Calu3 (cell line): Measurements from ENCODE around the gene FZR1. TPM values are rescaled to one million over a fixed set of nuclear protein-coding genes. Genes with fewer than 3 reads are reported as not detected.

Experiments used
- BruUV-seq: library from RNA; stranded (reverse); fragments of 400-500 nt; replicated peaks from 2 replicates; lab custom pipeline; 2021; lab: Mats Ljungman, UMichigan
- CTCF ChIA-PET: fragments of 300-600 bp; sonication (Branson Sonifier 250); formaldehyde crosslinking; loops from one replicate; lab custom pipeline; 2022; ENCODE audit warnings: antibody characterized with exemption; lab: Charles Lee
- DNase-seq: peaks from one replicate; pipeline ENCODE4 v3.0.0; 2022
- H3K27ac Mint-ChIP-seq: one replicate; pipeline ENCODE4 v1.8.0; 2022; ENCODE audit warnings: mixed read lengths; ENCODE audit not compliant: unreplicated experiment
- H3K27me3 Mint-ChIP-seq: one replicate; pipeline ENCODE4 v1.8.0; 2022; ENCODE audit warnings: mixed read lengths; ENCODE audit not compliant: unreplicated experiment
- H3K36me3 Mint-ChIP-seq: one replicate; pipeline ENCODE4 v1.8.0; 2022; ENCODE audit warnings: mild to moderate bottlenecking, moderate library complexity, mixed read lengths; ENCODE audit not compliant: insufficient read depth, unreplicated experiment
- H3K4me1 Mint-ChIP-seq: one replicate; pipeline ENCODE4 v1.8.0; 2022; ENCODE audit warnings: mild to moderate bottlenecking, low read depth, mixed read lengths; ENCODE audit not compliant: unreplicated experiment
- H3K4me3 Mint-ChIP-seq: one replicate; pipeline ENCODE4 v1.8.0; 2022; ENCODE audit warnings: mild to moderate bottlenecking, low read depth, moderate library complexity, mixed read lengths; ENCODE audit not compliant: unreplicated experiment
- H3K9me3 Mint-ChIP-seq: one replicate; pipeline ENCODE4 v1.8.0; 2022; ENCODE audit warnings: low read depth, mixed read lengths; ENCODE audit not compliant: unreplicated experiment
- intact Hi-C: fragments of 100-400 bp; cut with micrococcal nuclease; formaldehyde crosslinking; loops from one replicate; pipeline ENCODE4 v1.10.0; 2022; ENCODE audit not compliant: unreplicated experiment
- total RNA-seq: library from RNA; stranded (reverse); gene quantifications from 2 replicates; pipeline ENCODE4 v1.2.3, GENCODE V29; 2022
- TF ChIP-seq, protein P1 (sequence below): fragments of 200-600 bp; IDR thresholded peaks from one replicate; pipeline ENCODE4 v1.8.0; 2022; ENCODE audit warnings: antibody characterized with exemption; ENCODE audit not compliant: unreplicated experiment

Gene FZR1
- total RNA-seq, 1 experiment from 2014 or later, result 33.1 TPM

DNA sequence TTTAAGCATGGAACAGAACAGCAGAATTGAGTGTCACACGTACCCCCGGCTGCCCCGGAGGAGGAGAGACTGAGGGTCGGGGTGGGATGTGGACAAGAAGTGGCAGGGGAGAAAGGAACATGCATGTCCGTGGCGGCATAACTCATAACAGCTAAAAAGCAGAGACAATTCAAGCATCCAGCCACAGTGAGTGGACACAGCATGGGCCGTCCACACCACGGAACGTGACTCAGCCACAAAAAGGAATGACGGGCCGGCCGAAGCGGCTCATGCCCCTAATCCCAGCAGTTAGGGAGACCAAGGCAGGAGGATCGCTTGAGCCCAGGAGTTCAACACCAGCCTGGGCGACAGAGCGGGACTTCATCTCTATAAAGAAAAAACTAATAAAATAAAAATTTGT is 13.2 kb upstream of the FZR1 start:
- no peak for DNase-seq
- intact Hi-C loops, result no loop called here
- Mint-ChIP-seq H3K4me3 (no peak overlapping the region), H3K27ac (no peak overlapping the region), H3K4me1 (no peaks in the 10 kb centered on the region), H3K27me3 (no peaks in the 10 kb centered on the region), H3K9me3 (no peaks in the 10 kb centered on the region), H3K36me3 (peaks cover 22% of the 10 kb centered on the region)
- TF ChIP-seq, protein P1, sequence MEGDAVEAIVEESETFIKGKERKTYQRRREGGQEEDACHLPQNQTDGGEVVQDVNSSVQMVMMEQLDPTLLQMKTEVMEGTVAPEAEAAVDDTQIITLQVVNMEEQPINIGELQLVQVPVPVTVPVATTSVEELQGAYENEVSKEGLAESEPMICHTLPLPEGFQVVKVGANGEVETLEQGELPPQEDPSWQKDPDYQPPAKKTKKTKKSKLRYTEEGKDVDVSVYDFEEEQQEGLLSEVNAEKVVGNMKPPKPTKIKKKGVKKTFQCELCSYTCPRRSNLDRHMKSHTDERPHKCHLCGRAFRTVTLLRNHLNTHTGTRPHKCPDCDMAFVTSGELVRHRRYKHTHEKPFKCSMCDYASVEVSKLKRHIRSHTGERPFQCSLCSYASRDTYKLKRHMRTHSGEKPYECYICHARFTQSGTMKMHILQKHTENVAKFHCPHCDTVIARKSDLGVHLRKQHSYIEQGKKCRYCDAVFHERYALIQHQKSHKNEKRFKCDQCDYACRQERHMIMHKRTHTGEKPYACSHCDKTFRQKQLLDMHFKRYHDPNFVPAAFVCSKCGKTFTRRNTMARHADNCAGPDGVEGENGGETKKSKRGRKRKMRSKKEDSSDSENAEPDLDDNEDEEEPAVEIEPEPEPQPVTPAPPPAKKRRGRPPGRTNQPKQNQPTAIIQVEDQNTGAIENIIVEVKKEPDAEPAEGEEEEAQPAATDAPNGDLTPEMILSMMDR, result no peak
- no TSS peak for BruUV-seq
- CTCF ChIA-PET, result no interaction called here

DNA sequence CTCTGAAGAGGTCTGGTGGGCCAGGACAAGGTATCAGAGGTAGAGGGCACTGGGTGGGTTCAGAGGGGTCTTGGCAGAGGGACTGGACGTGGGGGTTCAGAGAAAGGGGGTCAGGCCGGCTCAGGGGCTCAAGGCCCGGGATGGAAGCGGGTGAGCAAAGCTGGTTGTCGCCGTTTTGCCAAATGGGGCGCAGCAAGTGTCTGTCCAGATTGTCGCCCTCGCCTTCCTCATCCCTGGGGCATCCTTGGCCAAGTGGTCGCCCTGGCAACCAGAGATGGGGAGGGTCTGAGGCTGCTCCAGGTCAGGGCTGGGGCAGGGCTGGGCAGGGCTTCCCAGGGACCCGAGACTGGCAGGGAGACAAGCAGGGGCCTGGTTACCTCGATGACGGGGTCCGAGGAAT is 12.5 kb upstream of the FZR1 start:
- TF ChIP-seq, protein P1, result no peak
- Mint-ChIP-seq H3K9me3 (no peaks in the 10 kb centered on the region), H3K36me3 (peaks cover 24% of the 10 kb centered on the region), H3K4me3 (no peak overlapping the region), H3K27me3 (no peaks in the 10 kb centered on the region), H3K4me1 (no peaks in the 10 kb centered on the region), H3K27ac (no peak overlapping the region)
- no TSS peak for BruUV-seq
- intact Hi-C loops, result no loop called here
- no peak for DNase-seq
- CTCF ChIA-PET, result interaction anchor here (1.1 kb wide), 1 partner anchor 11 kb away, joined by 3 read pairs; the partner anchor contains the start of gene SMIM44

DNA sequence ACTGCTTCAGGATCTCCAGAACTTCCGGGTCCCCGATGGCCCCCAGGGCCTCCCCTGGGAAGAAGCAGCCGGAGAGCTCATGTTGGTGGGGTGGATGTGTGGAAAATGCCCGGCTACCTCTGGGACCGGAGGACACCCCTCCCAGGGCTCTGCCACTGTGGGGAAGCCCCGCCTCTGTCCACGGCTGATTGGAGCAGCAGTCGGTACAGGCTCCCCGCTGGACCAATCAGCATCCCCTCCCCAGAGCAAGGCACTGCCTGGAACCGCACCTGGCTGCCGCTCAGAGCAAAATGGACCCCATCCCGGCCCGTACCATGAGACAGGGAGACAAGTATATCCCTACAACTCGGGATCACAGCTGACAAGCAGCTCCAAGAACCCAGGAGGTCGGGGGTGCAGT is 12.1 kb upstream of the FZR1 start:
- H3K36me3 Mint-ChIP-seq, result peaks cover 24% of the 10 kb centered on the region
- H3K27ac Mint-ChIP-seq, result no peak overlapping the region

DNA sequence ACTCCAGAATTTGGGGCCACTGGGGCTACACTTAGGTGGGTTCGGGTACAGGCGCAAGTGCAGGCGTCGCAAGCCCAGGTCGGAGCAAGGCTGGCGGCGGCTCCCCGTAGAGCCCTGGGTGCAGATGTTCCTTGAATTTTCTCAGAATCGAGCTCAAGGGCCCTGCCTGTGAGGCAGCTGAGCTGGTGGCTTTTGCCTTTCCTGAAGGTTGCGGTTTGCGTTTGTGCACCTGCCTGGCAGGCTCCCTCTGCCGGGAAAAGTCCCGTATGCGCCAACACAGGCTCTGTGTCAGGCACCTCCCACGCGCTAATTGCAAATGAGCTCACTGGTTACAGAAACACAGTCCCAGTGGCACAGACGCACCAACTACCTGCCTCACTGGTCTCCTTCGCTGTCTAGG is 11.6 kb upstream of the FZR1 start:
- TF ChIP-seq, protein P1, result no peak
- Mint-ChIP-seq H3K36me3 (peaks cover 24% of the 10 kb centered on the region), H3K4me3 (no peak overlapping the region), H3K4me1 (no peaks in the 10 kb centered on the region), H3K27ac (no peak overlapping the region), H3K27me3 (no peaks in the 10 kb centered on the region), H3K9me3 (no peaks in the 10 kb centered on the region)
- BruUV-seq, result no TSS peak
- CTCF ChIA-PET, result interaction anchor here (1.1 kb wide), 1 partner anchor 12 kb away, joined by 3 read pairs; the partner anchor contains the start of gene SMIM44
- intact Hi-C loops, result no loop called here
- no peak for DNase-seq

More for the DNA sequence above, 12.1 kb upstream of the FZR1 start:
- H3K9me3 Mint-ChIP-seq, result no peaks in the 10 kb centered on the region
- no peaks in the 10 kb centered on the region for H3K27me3 Mint-ChIP-seq
- TF ChIP-seq, protein P1, result no peak
- intact Hi-C loops, result no loop called here
- no peaks in the 10 kb centered on the region for H3K4me1 Mint-ChIP-seq
- no TSS peak for BruUV-seq
- no peak overlapping the region for H3K4me3 Mint-ChIP-seq
- no peak for DNase-seq
- CTCF ChIA-PET, result interaction anchor here (1.1 kb wide), 1 partner anchor 11 kb away, joined by 3 read pairs; the partner anchor contains the start of gene SMIM44
